GM19463 (cell line): Measurements from ENCODE around the gene DNER.
"Not testable (repeated sequence)": the region's sequence is repeated elsewhere in the genome, so short reads cannot be mapped to it uniquely, and the experiment has no call there.

Source experiments
- ATAC-seq: cut with Tn5 transposase; IDR thresholded peaks from one replicate; pipeline ENCODE4 v1.9.1; 2021; ENCODE audit warnings: mild to moderate bottlenecking, moderate library complexity; ENCODE audit not compliant: unreplicated experiment

Gene DNER

GRCh38 chr2:229714080-229714735, at the start of gene DNER:
DNER (minus strand) TSS chr2:229714555; CDS start chr2:229714423, 132 bp downstream.
- peak; percentile 84 for ATAC-seq

GRCh38 chr2:229761663-229762062, 47.3 kb upstream of the DNER start:
- no peak for ATAC-seq

- not testable (repeated sequence) for ATAC-seq
Observed at GRCh38 chr2:229757462-229757861, 43.1 kb upstream of the DNER start.

GRCh38 chr2:229752970-229753729, 38.8 kb upstream of the DNER start:
- no peak for ATAC-seq

- ATAC-seq = no peak
Observed at GRCh38 chr2:229749779-229750178, 35.4 kb upstream of the DNER start.

GRCh38 chr2:229748950-229749349, 34.6 kb upstream of the DNER start:
- no peak for ATAC-seq

GRCh38 chr2:229742691-229743090, 28.3 kb upstream of the DNER start:
- not testable (repeated sequence) for ATAC-seq

GRCh38 chr2:229740279-229740678, 25.9 kb upstream of the DNER start:
- ATAC-seq = no peak

GRCh38 chr2:229738024-229738625, 23.8 kb upstream of the DNER start:
- no peak for ATAC-seq

GRCh38 chr2:229734410-229734809, 20.1 kb upstream of the DNER start:
- no peak for ATAC-seq

GRCh38 chr2:229733611-229734245, 19.4 kb upstream of the DNER start:
- ATAC-seq = no peak

- ATAC-seq = no peak
Observed at GRCh38 chr2:229732897-229733296, 18.5 kb upstream of the DNER start.

GRCh38 chr2:229731916-229732315, 17.6 kb upstream of the DNER start:
- ATAC-seq = no peak

- ATAC-seq = no peak
Observed at GRCh38 chr2:229731363-229731762, 17.0 kb upstream of the DNER start.

GRCh38 chr2:229728370-229728769, 14.0 kb upstream of the DNER start:
- no peak for ATAC-seq

- ATAC-seq = no peak
Observed at GRCh38 chr2:229726643-229727042, 12.3 kb upstream of the DNER start.

- ATAC-seq = no peak
Observed at GRCh38 chr2:229725716-229726574, 11.6 kb upstream of the DNER start.

- ATAC-seq = not testable (repeated sequence)
Observed at GRCh38 chr2:229723192-229723591, 8.8 kb upstream of the DNER start.

- ATAC-seq = no peak
Observed at GRCh38 chr2:229719926-229720647, 5.7 kb upstream of the DNER start.

- no peak for ATAC-seq
Observed at GRCh38 chr2:229718057-229718456, 3.7 kb upstream of the DNER start.
